GM18502 (cell line): Measurements from ENCODE around the gene ITGAD.
"Not testable (repeated sequence)": the region's sequence is repeated elsewhere in the genome, so short reads cannot be mapped to it uniquely, and the experiment has no call there.

Experiments used
- ATAC-seq: cut with Tn5 transposase; IDR thresholded peaks from one replicate; pipeline ENCODE4 v1.9.1; 2021; ENCODE audit warnings: mild to moderate bottlenecking; ENCODE audit not compliant: unreplicated experiment, poor library complexity

Gene ITGAD

GRCh38 chr16:31401436-31401835 lies 8.3 kb downstream of the ITGAD start:
- no peak for ATAC-seq

- ATAC-seq: no peak
These were observed 9.6 kb downstream of the ITGAD start for GRCh38 chr16:31402687-31403086.

- ATAC-seq: no peak
These were observed 10.6 kb downstream of the ITGAD start for GRCh38 chr16:31403590-31404352.

GRCh38 chr16:31404353-31405064 lies 11.4 kb downstream of the ITGAD start:
- no peak for ATAC-seq

- no peak for ATAC-seq
These were observed 14.3 kb downstream of the ITGAD start for GRCh38 chr16:31407406-31407805.

- ATAC-seq: no peak
These were observed 16.3 kb downstream of the ITGAD start for GRCh38 chr16:31409433-31409832.

GRCh38 chr16:31410082-31410481 lies 16.9 kb downstream of the ITGAD start:
- ATAC-seq: no peak

- no peak for ATAC-seq
These were observed 18.1 kb downstream of the ITGAD start for GRCh38 chr16:31411024-31411844.

GRCh38 chr16:31412750-31413149 lies 19.6 kb downstream of the ITGAD start:
- ATAC-seq: no peak

- ATAC-seq: no peak
These were observed 20.2 kb downstream of the ITGAD start for GRCh38 chr16:31413381-31413780.

- no peak for ATAC-seq
These were observed 20.8 kb downstream of the ITGAD start for GRCh38 chr16:31413943-31414342.

GRCh38 chr16:31414706-31415105 lies 21.6 kb downstream of the ITGAD start:
- ATAC-seq: no peak

- ATAC-seq: no peak
These were observed 23.2 kb downstream of the ITGAD start for GRCh38 chr16:31416371-31416770.

- ATAC-seq: not testable (repeated sequence)
These were observed 23.9 kb downstream of the ITGAD start for GRCh38 chr16:31417036-31417435.

- no peak for ATAC-seq
These were observed 24.8 kb downstream of the ITGAD start for GRCh38 chr16:31417916-31418315.

GRCh38 chr16:31420037-31420436 lies 26.9 kb downstream of the ITGAD start:
- ATAC-seq: no peak

GRCh38 chr16:31421587-31421986 lies 28.5 kb downstream of the ITGAD start:
- peak; percentile 69 for ATAC-seq

GRCh38 chr16:31423241-31423640 lies 30.1 kb downstream of the ITGAD start:
- no peak for ATAC-seq

GRCh38 chr16:31423801-31424200 lies 30.7 kb downstream of the ITGAD start:
- no peak for ATAC-seq

- ATAC-seq: no peak
These were observed 34.5 kb downstream of the ITGAD start for GRCh38 chr16:31427441-31428278.
